Renal cortical epithelial cell (primary cell): Measurements from ENCODE around the gene IFNA8. TPM values are rescaled to one million over a fixed set of nuclear protein-coding genes. Genes with fewer than 3 reads are reported as not detected.
"Not testable (repeated sequence)": the region's sequence is repeated elsewhere in the genome, so short reads cannot be mapped to it uniquely, and the experiment has no call there.

ENCODE experiments used
- DNase-seq: peaks from one replicate; pipeline ENCODE4 v3.0.0-alpha.2; 2011; ENCODE audit warnings: low read depth
- total RNA-seq: library from RNA; depleted of rRNA; stranded (reverse); fragments of >200 nt; gene quantifications from 2 replicates; pipeline ENCODE4 v1.2.3, GENCODE V29; 2014

Gene IFNA8
- not detected in 2 replicates for total RNA-seq

DNA sequence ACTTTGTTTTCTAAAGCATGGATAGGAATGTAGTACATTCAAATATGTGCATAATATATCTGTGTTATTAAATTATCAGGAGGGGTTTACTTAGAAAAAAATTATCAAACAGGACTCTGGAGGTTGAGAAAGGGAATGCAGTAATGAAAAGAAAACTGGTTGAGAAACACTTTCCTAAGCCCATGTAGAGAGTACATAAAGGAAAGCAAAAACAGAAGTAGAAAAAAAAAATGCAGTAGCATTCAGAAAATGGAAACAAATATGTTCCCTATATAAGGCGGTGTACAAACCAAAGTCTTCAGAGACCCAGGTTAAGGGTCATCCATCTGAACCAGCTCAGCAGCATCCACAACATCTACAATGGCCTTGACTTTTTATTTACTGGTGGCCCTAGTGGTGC lies at the start of gene IFNA8:
TSS of gene IFNA8 (plus strand) at position 301 of the 400 bp plus-strand sequence. CDS start at position 361, 60 bp downstream.
- DNase-seq: no peak

DNA sequence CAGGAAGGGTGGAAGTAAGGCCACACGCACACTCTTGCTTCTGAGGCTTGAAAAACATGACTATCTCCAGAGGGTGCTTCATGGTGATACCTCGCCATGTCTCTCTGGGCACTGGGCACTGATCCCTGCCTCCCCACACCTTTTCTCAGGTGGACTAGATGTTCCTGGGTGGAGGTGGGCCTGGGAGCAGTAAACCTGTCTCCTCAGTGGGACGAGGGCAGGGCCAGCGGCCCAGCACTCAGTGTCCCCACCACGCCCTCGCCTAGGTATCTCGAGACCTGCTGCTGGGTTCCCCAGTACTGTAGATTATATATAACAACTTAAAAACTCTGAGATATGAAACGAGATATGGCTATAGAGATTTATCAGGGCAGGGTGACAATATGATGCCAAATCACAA lies 46.6 kb upstream of the IFNA8 start:
- DNase-seq: no peak

DNA sequence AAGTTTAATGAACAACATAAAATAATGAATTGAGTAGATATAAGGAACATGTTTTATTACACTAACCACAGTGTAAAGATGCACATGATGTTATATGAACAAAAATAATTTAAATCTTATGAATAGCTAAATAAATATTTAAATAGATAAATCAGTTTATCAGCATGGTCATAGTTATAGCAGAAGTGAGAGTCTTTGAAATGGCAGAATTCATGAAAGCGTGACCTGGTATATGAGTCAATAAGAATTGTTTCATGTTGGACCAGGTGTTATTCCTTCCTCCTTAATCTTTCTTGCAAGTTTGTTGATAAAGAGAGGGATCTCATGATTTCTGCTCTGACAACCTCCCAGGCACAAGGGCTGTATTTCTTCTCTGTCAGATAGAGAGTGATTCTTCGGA lies 41.7 kb upstream of the IFNA8 start:
- not testable (repeated sequence) for DNase-seq

DNA sequence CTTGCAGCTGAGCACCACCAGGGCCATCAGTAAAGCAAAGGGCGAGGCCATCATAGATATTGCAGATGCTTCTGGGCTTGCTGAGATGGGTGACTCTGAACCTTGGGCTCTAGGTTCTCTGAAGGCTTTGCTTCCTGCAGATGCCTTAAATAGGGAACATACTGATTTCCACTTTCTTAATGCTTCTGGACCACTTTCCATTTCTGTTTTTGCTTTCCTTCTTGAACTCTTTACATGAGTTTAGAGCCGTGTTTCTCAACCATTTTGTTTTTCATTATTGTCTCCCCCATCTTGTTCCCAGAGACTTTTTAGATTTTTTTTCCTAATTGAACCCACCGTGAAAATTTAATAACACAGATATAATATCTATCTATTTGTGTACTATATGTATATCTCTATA lies 41.0 kb upstream of the IFNA8 start, which contains the start of gene IFNA13:
TSS of gene IFNA13 (minus strand) at position 101 of the 400 bp plus-strand sequence. CDS start at position 54, 47 bp downstream.
- no peak for DNase-seq

DNA sequence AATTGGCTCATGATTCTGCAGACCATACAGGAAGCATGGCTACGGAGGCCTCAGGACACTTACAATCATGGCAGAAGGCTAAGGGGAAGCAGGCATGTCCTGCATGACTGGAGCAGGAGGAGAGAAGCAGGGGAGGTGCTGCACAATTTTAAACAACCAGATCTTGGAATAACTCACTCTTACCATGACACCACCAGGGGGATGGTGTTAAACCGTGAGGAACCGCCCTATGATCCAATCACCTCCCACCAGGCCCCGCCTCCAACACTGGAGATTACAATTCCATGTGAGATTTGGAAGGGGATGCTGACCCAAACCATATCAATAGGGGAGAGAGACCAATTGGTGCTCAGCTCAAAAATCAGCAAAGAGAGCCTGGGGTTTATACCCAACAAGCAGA lies 37.5 kb upstream of the IFNA8 start:
- not testable (repeated sequence) for DNase-seq

DNA sequence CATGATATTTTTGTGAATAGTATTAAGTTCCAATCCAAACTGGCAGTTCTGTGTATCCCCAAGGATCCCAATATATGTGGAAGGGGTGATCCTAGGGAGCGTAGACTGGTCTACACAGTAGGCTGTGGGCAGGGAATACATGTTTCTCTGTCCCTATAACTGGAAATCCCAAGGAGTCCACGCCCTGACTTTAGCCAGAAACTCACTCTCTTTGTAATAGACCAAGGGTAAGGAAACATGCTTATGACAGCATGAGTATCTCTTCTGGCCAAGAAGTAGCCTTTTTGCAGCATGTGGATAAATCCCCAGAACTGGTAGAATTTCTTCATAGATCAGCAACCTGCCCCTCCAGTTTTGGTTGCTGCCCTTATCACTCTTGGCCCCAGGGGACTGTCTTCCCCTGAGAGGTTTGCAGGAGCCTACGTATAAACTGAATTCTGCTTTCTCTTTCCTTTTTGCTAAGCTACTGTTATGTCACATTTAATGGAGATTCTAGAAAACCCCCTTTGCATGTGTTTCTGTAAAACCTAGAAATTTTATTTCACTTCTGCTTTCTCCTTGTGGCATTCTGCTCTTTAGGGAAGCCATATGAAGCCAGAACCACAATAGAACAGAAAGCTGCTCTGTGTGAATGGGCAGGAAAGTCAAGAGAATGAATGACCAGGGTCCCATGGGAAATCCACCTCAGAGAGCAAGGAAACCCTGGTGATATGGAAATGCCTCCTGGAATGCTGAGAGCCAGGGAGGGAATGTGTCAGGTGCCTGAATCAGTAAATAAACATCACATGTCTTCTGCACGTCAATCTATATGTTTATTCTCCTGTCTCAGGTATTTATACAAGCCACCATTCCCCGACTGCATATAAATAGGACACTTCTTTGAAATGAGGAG lies 27.2 kb upstream of the IFNA8 start:
- no peak for DNase-seq

DNA sequence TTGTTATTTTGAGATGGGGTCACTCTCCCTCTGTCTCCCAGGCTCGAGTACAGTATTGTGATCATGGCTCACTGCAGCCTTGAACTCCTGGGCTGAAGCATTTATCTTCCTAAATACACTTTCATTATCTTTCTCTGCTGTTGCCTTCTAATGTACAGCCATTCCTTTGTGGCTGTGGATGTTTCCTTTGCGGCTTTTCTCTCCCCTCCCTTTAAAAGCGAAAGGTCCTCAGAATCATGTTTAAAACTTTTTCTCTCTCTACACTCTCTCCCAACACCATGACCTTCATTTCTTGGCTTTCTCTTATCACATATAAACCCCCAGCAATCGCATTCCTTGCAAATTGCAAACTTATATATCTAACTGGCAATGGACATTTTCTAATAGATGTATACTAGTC lies 25.3 kb upstream of the IFNA8 start:
- DNase-seq: no peak

DNA sequence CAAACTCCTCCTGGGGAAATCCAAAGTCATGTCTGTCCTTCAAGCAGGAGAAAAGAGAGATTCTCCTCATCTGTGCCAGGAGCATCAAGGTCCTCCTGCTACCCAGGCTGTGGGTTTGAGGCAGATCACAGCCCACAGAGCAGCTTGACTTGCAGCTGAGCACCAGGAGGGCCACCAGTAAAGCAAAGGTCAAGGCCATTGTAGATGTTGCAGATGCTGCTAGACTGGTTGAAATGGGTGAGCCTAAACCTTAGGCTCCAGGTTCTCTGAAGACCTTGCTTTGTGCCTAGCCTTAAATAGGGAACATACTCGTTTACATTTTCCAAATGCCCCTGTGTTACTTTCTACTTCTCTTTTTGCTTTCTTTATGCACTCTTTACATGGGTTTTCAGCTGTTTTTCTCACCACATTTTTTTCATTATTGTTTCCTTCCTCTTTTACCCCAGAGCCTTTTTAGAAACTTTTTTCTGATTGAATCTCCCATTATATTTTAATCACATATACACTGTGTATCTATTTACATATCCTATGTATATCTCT lies 23.7 kb upstream of the IFNA8 start, which contains the start of gene IFNA2:
TSS of gene IFNA2 (minus strand) at position 268 of the 540 bp plus-strand sequence. CDS start at position 199, 69 bp downstream.
- no peak for DNase-seq

DNA sequence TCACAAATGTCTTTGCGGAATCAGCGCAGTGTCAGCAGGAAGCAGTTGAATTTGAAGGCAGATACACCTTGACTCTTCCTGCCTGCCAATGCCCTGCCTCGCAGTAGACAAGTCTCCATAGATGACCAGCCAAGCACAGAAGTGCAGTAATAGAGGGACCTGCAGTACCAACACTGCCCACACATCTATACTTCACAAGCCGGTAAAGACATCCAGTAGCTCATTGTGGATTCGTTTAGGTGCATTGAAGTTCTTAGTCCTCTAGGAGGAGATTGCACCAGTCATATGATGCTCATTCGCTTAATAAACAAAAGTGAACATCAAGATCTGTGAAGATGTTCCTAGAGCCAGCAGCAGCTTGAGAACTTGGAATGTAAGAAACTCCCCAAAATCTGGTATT lies 16.6 kb upstream of the IFNA8 start:
- DNase-seq: peak; percentile 41

DNA sequence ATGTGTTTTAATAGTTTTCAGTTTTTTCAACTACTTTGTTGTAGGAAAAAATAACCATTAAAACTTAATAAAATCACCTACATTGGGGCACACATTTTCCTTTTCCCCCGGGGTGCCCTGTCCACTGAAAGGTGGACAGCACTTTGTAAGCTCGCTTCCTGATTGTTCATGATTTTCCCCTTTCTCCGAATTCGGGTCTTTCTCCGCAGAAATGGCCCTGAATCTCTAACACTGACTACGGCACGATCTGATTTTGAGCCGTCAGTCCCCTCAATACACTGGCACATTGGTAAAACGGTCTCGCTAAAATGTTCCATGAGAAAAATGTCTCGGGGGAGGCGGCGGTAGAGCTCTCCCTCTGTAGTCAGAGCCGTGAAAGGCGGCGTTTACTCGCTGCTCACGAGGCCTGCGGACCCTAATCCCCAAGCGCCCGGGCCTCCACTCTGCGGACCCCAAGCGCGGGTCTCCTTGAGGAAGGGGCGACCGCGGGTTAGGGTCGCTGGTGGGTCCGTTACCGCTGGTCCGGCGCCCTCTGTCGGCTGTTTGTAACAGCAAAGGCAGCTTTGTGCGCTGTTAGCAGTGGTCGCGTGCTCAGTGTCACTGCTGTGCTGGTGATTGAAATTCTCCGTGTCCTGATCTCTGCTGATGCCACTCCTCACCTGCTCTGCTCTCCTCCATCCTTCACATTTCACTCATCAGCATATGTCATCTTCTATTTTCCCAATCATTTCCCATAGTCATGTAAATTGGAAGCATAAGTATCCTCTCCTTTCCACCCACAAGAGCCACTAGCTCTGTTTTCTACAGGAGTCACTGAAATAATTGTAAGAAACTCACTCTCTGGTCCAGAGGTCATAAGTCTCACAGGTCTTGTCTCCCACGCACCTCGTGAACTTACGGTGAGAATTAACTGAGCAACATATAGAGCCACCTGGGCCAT lies 12.9 kb upstream of the IFNA8 start:
- DNase-seq: no peak

DNA sequence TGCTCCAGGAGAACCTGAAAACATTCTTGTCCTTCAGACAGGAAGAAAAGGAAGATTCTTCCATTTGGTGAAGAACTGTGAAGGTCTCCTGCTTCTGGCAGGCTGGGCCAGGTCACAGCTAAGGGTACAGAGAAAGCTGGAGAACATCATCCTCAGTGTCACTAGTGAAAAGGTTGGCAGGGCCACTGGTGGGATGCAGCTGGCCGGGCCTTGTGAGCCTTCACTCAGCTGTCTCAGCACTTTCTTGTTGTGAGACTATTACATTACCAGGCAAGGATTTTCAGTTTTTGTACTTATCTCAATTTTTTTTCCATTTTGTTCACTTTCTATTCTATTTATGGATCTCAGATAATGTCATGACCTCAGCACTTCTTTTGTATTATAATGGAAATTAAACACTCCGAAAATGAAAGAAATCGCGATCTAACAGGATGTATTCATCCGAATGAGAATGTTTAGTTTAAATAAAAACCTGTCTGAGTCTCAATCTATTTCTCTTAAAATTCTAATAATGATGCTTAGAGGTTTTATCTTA lies 9.9 kb upstream of the IFNA8 start:
- DNase-seq: no peak

DNA sequence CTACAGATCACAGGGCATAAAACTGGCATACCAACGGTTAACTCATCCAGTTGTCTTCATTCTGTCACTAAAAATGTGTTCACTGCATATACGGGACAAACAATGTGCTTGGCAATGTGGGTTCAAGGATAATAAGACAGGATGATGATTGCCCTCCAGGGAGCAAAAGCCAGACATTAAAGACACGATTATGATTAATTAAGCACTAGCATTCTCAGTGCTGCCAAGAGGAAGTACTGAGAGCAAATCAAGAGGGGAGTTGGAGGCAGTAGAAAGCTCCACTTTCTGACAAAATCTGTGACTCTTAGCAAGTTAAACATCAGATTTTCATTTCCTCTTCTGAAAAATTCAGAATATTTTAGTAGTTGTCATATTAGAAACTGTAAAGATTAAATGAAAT lies 9.0 kb upstream of the IFNA8 start:
- no peak for DNase-seq

DNA sequence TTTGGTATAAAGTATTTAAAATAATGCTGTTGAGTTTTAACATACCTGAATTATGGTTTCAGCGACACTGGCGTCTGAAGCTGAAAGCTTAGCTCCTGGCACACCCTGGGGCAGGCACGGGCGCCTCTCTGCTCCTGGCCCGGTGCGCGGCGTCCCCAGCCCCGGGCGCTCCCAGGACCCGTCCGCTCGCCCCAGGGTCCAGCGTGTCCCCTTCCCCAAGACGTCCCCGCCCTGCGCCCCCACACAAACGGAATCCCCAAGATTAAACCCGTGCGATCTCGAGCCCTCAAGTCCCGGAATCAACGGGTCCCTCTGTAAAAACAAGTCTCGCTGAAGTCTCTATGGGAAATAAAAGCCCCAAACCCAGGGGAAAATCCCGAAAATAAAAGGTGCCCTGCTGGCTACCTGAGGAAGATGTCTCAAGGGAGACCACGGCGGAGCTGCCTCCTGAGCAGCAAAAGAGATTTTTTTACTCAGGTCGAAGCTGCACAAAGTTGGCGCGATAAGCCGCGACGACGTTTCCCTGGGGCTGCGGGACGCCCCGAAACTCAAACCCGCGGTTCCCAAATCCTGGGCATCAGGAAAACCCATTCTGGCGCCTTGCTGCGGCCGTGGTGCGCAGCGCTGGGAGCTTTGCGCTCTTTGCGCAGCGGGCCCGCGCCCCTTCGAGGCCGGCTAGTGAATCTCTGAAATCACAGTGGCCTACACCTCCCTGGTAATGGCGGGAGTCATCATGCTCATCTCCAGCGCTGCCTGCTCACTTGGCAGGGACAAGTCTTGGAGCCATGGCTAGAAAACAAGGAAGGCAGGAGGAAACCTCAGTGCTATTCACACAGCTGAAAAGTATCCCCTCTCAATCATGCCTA lies 6.3 kb upstream of the IFNA8 start:
- no peak for DNase-seq

DNA sequence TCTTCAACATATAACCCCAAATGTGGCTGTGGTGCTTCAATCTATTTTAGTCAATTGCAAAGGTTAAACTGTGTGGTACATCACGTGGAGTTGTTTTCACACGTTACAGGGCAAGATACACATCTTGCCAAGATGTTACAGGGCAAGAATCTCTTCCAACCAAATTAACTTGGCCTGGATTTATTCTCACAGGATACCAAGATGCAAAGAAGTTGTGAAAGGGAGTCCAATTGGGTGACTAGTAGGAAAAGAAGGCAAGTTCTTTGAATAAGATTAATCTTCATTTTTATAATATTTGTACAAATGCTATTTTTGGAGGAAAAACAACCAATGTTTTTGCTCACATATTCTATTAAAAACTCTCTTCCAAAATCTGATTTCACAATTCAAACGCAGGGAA lies 4.8 kb upstream of the IFNA8 start:
- DNase-seq: no peak

DNA sequence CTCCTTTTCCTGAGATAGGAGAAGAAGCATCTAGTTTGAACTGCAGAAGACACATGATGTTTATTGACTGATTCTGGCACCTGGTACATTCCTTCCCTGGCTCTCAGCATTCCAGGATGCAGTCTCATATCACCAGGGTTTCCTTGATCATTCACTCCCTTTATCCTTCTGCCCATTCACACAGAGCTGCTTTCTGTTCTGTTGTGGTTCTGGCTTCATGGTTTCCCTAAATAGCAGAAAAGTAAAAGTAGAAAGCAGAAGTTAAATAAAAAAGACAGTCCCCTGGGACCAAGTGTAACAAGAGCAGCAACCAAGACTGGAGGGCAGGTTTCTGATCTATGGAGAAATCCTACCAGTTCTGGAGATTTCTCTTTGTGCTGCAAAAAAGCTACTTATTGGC lies 3.2 kb downstream of the IFNA8 start:
- no peak for DNase-seq

DNA sequence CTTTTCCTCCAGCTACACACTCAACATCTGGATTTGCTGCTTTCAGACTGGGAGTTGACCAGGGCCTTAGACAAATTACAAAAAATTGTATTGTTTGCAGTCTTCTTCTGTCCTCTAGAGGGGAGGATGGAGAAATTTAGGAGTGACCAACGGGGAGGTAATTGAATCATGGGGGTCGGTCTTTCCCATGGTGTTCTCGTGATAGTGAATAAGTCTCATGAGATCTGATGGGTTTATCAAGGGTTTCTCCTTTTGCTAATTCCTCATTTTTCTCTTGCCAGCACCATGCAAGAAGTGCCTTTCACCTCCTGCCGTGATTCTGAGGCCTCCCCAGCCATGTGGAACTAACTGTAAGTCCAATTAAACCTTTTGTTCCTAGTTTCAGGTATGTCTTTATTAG lies 4.2 kb downstream of the IFNA8 start:
- DNase-seq: no peak

DNA sequence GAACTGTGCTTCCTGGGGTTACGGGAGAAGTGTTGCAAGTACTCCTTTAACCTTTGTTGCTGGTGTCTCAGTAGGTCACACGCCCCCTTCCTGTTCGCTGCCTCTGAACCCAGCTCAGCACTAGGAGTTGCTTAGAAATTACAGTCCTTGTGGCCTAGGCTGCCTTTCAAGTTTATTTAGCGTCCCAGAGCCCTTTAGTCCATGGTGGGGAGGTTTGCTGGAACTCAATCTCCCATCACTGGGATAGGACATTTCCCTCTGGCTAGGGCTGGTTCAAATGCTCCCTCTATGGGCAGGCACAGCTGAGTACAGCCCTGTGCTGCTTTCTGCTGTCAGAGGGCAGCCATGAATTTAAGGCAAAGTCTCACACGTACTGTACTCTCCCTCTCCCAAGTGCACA lies 4.7 kb downstream of the IFNA8 start:
- no peak for DNase-seq

DNA sequence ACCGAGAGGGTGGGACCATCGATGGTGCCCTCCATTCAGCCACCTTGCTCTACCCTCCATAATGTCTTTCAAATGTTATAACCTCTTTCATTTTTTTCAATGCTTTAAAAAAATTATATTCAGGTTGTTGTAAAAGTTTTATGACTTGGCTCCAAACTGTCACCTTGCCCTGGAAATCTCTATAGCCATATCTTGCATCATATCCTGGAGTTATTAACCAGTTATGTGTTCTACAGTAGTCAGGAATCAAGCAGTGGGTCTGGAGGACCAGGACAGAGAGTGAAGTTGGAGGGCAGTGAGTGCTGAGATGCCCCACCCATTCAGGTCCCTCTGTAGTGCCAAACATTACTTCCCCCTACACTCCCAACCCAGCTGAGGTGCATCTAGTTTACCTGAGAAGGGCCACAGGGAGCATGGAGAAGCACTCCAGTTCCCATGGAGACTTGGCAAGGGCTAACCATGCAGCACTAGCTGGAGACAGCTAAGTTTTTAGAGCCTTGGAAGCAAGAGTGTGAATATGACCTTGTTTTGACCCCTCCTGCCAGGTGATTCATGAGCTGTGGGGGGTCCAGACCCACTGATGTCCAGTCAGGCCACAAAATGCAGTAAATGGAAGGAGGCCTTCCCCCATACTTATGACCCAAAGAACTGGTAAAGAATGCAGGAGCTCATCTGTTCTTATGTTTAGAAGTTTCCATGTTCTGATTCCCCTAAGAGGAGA lies 5.5 kb downstream of the IFNA8 start:
- DNase-seq: peak; percentile 53

DNA sequence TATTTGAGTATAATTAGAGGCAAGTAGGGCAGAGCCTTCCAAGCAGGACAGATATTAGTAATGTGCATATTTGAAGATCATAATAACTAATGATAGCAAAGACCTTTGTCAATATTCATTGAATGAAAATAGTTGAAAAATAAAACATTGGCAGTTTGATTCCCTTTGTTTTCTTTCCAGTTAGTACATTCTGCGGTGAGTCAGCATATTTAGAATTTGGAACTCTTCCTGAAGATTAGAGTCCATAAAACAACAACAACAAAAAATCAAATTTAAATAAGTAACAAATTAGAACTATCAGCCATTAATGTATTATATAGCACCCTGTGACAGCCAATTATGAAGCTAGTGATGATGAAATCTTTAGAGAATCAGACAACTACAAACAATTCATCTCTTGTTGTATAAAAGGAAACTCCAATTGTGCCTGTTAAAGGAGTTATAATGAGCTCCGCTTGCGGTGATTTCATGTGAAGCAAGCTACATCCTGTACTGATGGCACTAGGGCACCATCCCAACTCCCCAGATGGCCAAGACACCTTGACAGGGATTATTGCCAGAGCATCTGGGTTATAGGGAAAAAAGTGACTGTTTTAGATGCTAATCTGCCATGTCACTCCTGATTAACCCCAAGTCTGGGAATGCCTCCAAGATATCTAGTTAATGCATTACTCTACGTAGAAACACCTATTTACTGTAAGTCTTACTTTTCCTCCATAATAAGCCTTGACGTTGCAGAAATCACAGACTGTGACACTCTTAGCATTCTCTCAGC lies 6.8 kb downstream of the IFNA8 start:
- peak; percentile 92 for DNase-seq
